ENCODE data around the gene AUTS2. TPM values are rescaled to one million over a fixed set of nuclear protein-coding genes. Genes with fewer than 3 reads are reported as not detected.

Gene AUTS2
- total RNA-seq, 2 experiments from 2014 or later, result 16.9 to 17.7 TPM

- peaks cover 19% of the 10 kb centered on the region for H3K4me1 Mint-ChIP-seq
- ChIA-PET CTCF (no interaction called here), POLR2A (no interaction called here)
- H3K36me3 Mint-ChIP-seq (ENCODE audit: low read depth), result no peaks in the 10 kb centered on the region
- DNase-seq, result no peak
- H3K4me3 Mint-ChIP-seq, result no peak overlapping the region
- H3K9me3 Mint-ChIP-seq, result no peaks in the 10 kb centered on the region
- no peaks in the 10 kb centered on the region for H3K27me3 Mint-ChIP-seq
- H3K27ac Mint-ChIP-seq, result no peak overlapping the region
Measured at GRCh38 chr7:70663680-70664079, 1065.4 kb downstream of the AUTS2 start.

GRCh38 chr7:70665997-70666396 lies 1067.7 kb downstream of the AUTS2 start:
- H3K4me1 Mint-ChIP-seq, result peaks cover 11% of the 10 kb centered on the region
- POLR2A ChIA-PET, result no interaction called here
- no peak for DNase-seq
- CTCF ChIA-PET, result no interaction called here
- H3K4me3 Mint-ChIP-seq, result no peak overlapping the region
- no peaks in the 10 kb centered on the region for H3K27me3 Mint-ChIP-seq
- no peaks in the 10 kb centered on the region for H3K9me3 Mint-ChIP-seq
- no peak overlapping the region for H3K27ac Mint-ChIP-seq
- no peaks in the 10 kb centered on the region for H3K36me3 Mint-ChIP-seq (ENCODE audit: low read depth)

GRCh38 chr7:70667406-70667805 lies 1069.1 kb downstream of the AUTS2 start:
- Mint-ChIP-seq H3K27ac (no peak overlapping the region), H3K27me3 (no peaks in the 10 kb centered on the region), H3K36me3 (ENCODE audit: low read depth) (no peaks in the 10 kb centered on the region), H3K4me3 (no peak overlapping the region), H3K4me1 (peaks cover 9% of the 10 kb centered on the region), H3K9me3 (peaks cover 3% of the 10 kb centered on the region)
- ChIA-PET POLR2A (no interaction called here), CTCF (interaction anchor here (1.3 kb wide), 1 partner anchor 19 kb away, joined by 3 read pairs; no protein-coding TSS in a partner anchor)
- DNase-seq, result no peak

- Mint-ChIP-seq H3K4me3 (no peak overlapping the region), H3K27me3 (no peaks in the 10 kb centered on the region), H3K4me1 (peaks cover 9% of the 10 kb centered on the region), H3K27ac (no peak overlapping the region), H3K36me3 (ENCODE audit: low read depth) (no peaks in the 10 kb centered on the region), H3K9me3 (peaks cover 3% of the 10 kb centered on the region)
- CTCF ChIA-PET, result interaction anchor here (0.6 kb wide), 1 partner anchor 546 kb away, joined by 3 read pairs; no protein-coding TSS in a partner anchor
- POLR2A ChIA-PET, result no interaction called here
- DNase-seq, result no peak
Measured at GRCh38 chr7:70668606-70669358, 1070.5 kb downstream of the AUTS2 start.

GRCh38 chr7:70669854-70670253 lies 1071.6 kb downstream of the AUTS2 start:
- ChIA-PET CTCF (no interaction called here), POLR2A (no interaction called here)
- Mint-ChIP-seq H3K4me3 (no peak overlapping the region), H3K36me3 (ENCODE audit: low read depth) (no peaks in the 10 kb centered on the region), H3K27ac (peak overlapping the region; percentile 45), H3K9me3 (peaks cover 3% of the 10 kb centered on the region), H3K27me3 (no peaks in the 10 kb centered on the region), H3K4me1 (peaks cover 9% of the 10 kb centered on the region)
- no peak for DNase-seq

GRCh38 chr7:70670288-70670687 lies 1072.0 kb downstream of the AUTS2 start:
- H3K4me1 Mint-ChIP-seq, result peaks cover 9% of the 10 kb centered on the region
- ChIA-PET POLR2A (interaction anchor here (0.7 to 1.8 kb wide), 2 partner anchors 10 to 12 kb away, joined by 3 to 5 read pairs; no protein-coding TSS in a partner anchor), CTCF (no interaction called here)
- peaks cover 3% of the 10 kb centered on the region for H3K9me3 Mint-ChIP-seq
- peak overlapping the region; percentile 45 for H3K27ac Mint-ChIP-seq
- no peak overlapping the region for H3K4me3 Mint-ChIP-seq
- no peaks in the 10 kb centered on the region for H3K36me3 Mint-ChIP-seq (ENCODE audit: low read depth)
- no peak for DNase-seq
- H3K27me3 Mint-ChIP-seq, result no peaks in the 10 kb centered on the region

- DNase-seq, result no peak
- Mint-ChIP-seq H3K4me3 (no peak overlapping the region), H3K4me1 (peaks cover 19% of the 10 kb centered on the region), H3K36me3 (ENCODE audit: low read depth) (no peaks in the 10 kb centered on the region), H3K9me3 (peaks cover 5% of the 10 kb centered on the region), H3K27me3 (no peaks in the 10 kb centered on the region), H3K27ac (no peak overlapping the region)
- ChIA-PET POLR2A (no interaction called here), CTCF (no interaction called here)
Measured at GRCh38 chr7:70673778-70674570, 1075.7 kb downstream of the AUTS2 start.

- POLR2A ChIA-PET, result no interaction called here
- H3K27me3 Mint-ChIP-seq, result no peaks in the 10 kb centered on the region
- no peak for DNase-seq
- no peak overlapping the region for H3K4me3 Mint-ChIP-seq
- peaks cover 22% of the 10 kb centered on the region for H3K4me1 Mint-ChIP-seq
- H3K36me3 Mint-ChIP-seq (ENCODE audit: low read depth), result no peaks in the 10 kb centered on the region
- CTCF ChIA-PET, result no interaction called here
- H3K27ac Mint-ChIP-seq, result no peak overlapping the region
- peaks cover 5% of the 10 kb centered on the region for H3K9me3 Mint-ChIP-seq
Measured at GRCh38 chr7:70674571-70675010, 1076.3 kb downstream of the AUTS2 start.

GRCh38 chr7:70676243-70676642 lies 1078.0 kb downstream of the AUTS2 start:
- peaks cover 26% of the 10 kb centered on the region for H3K4me1 Mint-ChIP-seq
- CTCF ChIA-PET, result no interaction called here
- no peak overlapping the region for H3K27ac Mint-ChIP-seq

GRCh38 chr7:70678621-70679251 lies 1080.5 kb downstream of the AUTS2 start:
- Mint-ChIP-seq H3K4me1 (peaks cover 42% of the 10 kb centered on the region), H3K27me3 (no peaks in the 10 kb centered on the region), H3K27ac (peak overlapping the region; percentile 65), H3K4me3 (no peak overlapping the region), H3K9me3 (peaks cover 3% of the 10 kb centered on the region), H3K36me3 (ENCODE audit: low read depth) (no peaks in the 10 kb centered on the region)
- ChIA-PET POLR2A (interaction anchor here (0.7 to 5.3 kb wide), 2 partner anchors 15 to 28 kb away, joined by 3 to 19 read pairs; no protein-coding TSS in a partner anchor), CTCF (interaction anchor here (1.1 kb wide), 2 partner anchors 15 to 19 kb away, joined by 3 to 4 read pairs; no protein-coding TSS in a partner anchor)
- peak; percentile 28 for DNase-seq

More at GRCh38 chr7:70676243-70676642, 1078.0 kb downstream of the AUTS2 start:
- POLR2A ChIA-PET, result no interaction called here
- Mint-ChIP-seq H3K9me3 (peaks cover 5% of the 10 kb centered on the region), H3K27me3 (no peaks in the 10 kb centered on the region), H3K4me3 (no peak overlapping the region), H3K36me3 (ENCODE audit: low read depth) (no peaks in the 10 kb centered on the region)
- no peak for DNase-seq

GRCh38 chr7:70679661-70680060 lies 1081.4 kb downstream of the AUTS2 start:
- CTCF ChIA-PET, result interaction anchor here (0.9 kb wide), 1 partner anchor 95 kb away, joined by 3 read pairs; no protein-coding TSS in a partner anchor
- H3K9me3 Mint-ChIP-seq, result peaks cover 3% of the 10 kb centered on the region
- peak overlapping the region; percentile 12 for H3K4me3 Mint-ChIP-seq
- H3K4me1 Mint-ChIP-seq, result peaks cover 42% of the 10 kb centered on the region
- DNase-seq, result no peak
- H3K27ac Mint-ChIP-seq, result peak overlapping the region; percentile 61
- H3K27me3 Mint-ChIP-seq, result no peaks in the 10 kb centered on the region
- POLR2A ChIA-PET, result interaction anchor here (1.0 to 5.3 kb wide), 2 partner anchors 14 to 32 kb away, joined by 7 to 19 read pairs; no protein-coding TSS in a partner anchor
- H3K36me3 Mint-ChIP-seq (ENCODE audit: low read depth), result no peaks in the 10 kb centered on the region

- POLR2A ChIA-PET, result interaction anchor here (1.0 to 5.3 kb wide), 2 partner anchors 14 to 33 kb away, joined by 7 to 19 read pairs; no protein-coding TSS in a partner anchor
Measured at GRCh38 chr7:70680306-70680705, 1082.0 kb downstream of the AUTS2 start.

More at GRCh38 chr7:70680306-70680705, 1082.0 kb downstream of the AUTS2 start:
- no peak for DNase-seq
- CTCF ChIA-PET, result no interaction called here
- no peak overlapping the region for H3K27ac Mint-ChIP-seq
- H3K4me1 Mint-ChIP-seq, result peaks cover 42% of the 10 kb centered on the region
- no peaks in the 10 kb centered on the region for H3K27me3 Mint-ChIP-seq
- peaks cover 3% of the 10 kb centered on the region for H3K9me3 Mint-ChIP-seq
- no peaks in the 10 kb centered on the region for H3K36me3 Mint-ChIP-seq (ENCODE audit: low read depth)
- H3K4me3 Mint-ChIP-seq, result no peak overlapping the region
